Omental fat pad (tissue), 4 donors: ENCODE results near the gene CYP2R1. TPM values are rescaled to one million over a fixed set of nuclear protein-coding genes. Genes with fewer than 3 reads are reported as not detected.

Source experiments
- ATAC-seq: fragments of 150-250 bp; one replicate; pipeline ENCODE4 v1.9.1; 2016; ENCODE audit warnings: mild to moderate bottlenecking, moderate library complexity; ENCODE audit not compliant: low FRiP score
- DNase-seq: peaks from one replicate; pipeline ENCODE4 v3.0.0-alpha.2; 2019; ENCODE audit warnings: low spot score
- CTCF ChIP-seq, 3 donors: fragments of 450-650 bp; IDR thresholded peaks; one replicate each; pipeline ENCODE4 v1.5.1; 2016 to 2017; ENCODE audit warnings: antibody characterized with exemption in 3 of 3, mild to moderate bottlenecking in 3 of 3, moderate library complexity in 2 of 3
- total RNA-seq, 4 donors: library from RNA; depleted of rRNA; stranded (reverse); fragments of >200 nt; gene quantifications; one replicate each; pipeline ENCODE4 v1.1.0, GENCODE V29; 2016

CYP2R1 gene
- total RNA-seq, result 10 to 100 TPM in 3 of 4 donors, 1 to 10 TPM in 1; 7.0 to 24.6 (median 11.0) TPM

- ATAC-seq, result peak; percentile 98
- peak; percentile 85 for DNase-seq
- TF ChIP-seq CTCF (IDR thresholded peaks at IDR 0.05), result no peak
Observed at GRCh38 chr11:14892036-14892556, at the start of gene CYP2R1. Gene CYP2R1 (minus strand): TSS chr11:14892231. CDS start chr11:14892205, 26 bp downstream.

- no peak for ATAC-seq
Observed at GRCh38 chr11:14938936-14939335, 46.9 kb upstream of the CYP2R1 start.

GRCh38 chr11:14934641-14935351 is 42.8 kb upstream of the CYP2R1 start:
- ATAC-seq, result no peak
- no peak for TF ChIP-seq CTCF (IDR thresholded peaks at IDR 0.05)
- DNase-seq, result no peak

More at GRCh38 chr11:14938936-14939335, 46.9 kb upstream of the CYP2R1 start:
- no peak for TF ChIP-seq CTCF (IDR thresholded peaks at IDR 0.05)
- DNase-seq, result no peak

- ATAC-seq (no peak), DNase-seq (no peak)
- no peak for TF ChIP-seq CTCF (IDR thresholded peaks at IDR 0.05)
Observed at GRCh38 chr11:14932447-14932846, 40.4 kb upstream of the CYP2R1 start.

- ATAC-seq, result no peak
- DNase-seq, result no peak
- no peak for TF ChIP-seq CTCF (IDR thresholded peaks at IDR 0.05)
Observed at GRCh38 chr11:14930369-14930768, 38.3 kb upstream of the CYP2R1 start.

GRCh38 chr11:14927146-14927545 is 35.1 kb upstream of the CYP2R1 start:
- ATAC-seq (no peak), DNase-seq (no peak)
- TF ChIP-seq CTCF (IDR thresholded peaks at IDR 0.05), result no peak

GRCh38 chr11:14924318-14924717 is 32.3 kb upstream of the CYP2R1 start:
- no peak for DNase-seq
- TF ChIP-seq CTCF (IDR thresholded peaks at IDR 0.05), result no peak
- ATAC-seq, result no peak
